K562 (cell line): ENCODE data around the gene AP3M1. TPM values are rescaled to one million over a fixed set of nuclear protein-coding genes. Genes with fewer than 3 reads are reported as not detected.
A peak's percentile ranks its signal among the peaks of the same experiment; 100 is the strongest.

ENCODE experiments used
- ADNP ChIP-seq: fragments of 200-800 bp; sonication (Bioruptor generic); IDR thresholded peaks from 2 replicates; pipeline ENCODE4 v1.6.1; 2016; ENCODE audit warnings: missing genetic modification characterization, missing compliant biosample characterization
- CEBPB ChIP-seq: fragments of 450-650 bp; IDR thresholded peaks from 2 replicates; pipeline ENCODE4 v1.6.1; 2016; ENCODE audit warnings: missing genetic modification characterization, missing compliant biosample characterization
- TFAP4 ChIP-seq: sonication (generic); formaldehyde crosslinking; IDR thresholded peaks from 2 replicates; pipeline ENCODE4 v1.8.0; 2022; ENCODE audit warnings: missing genetic modification reagents, mild to moderate bottlenecking, moderate library complexity, borderline replicate concordance
- ZNF584 ChIP-seq: fragments of 200-800 bp; sonication (Bioruptor generic); IDR thresholded peaks from 2 replicates; pipeline ENCODE4 v1.6.1; 2016; ENCODE audit warnings: low read depth, mild to moderate bottlenecking, missing genetic modification characterization, missing compliant biosample characterization
- ZNF586 ChIP-seq: fragments of 450-650 bp; formaldehyde crosslinking; conservative IDR thresholded peaks from 2 replicates; pipeline ENCODE4 v1.4.0; 2020; ENCODE audit warnings: mild to moderate bottlenecking, moderate library complexity
- ZNF592 ChIP-seq: fragments of 450-650 bp; IDR thresholded peaks from 2 replicates; pipeline ENCODE4 v1.6.1; 2017; ENCODE audit warnings: antibody characterized with exemption, mild to moderate bottlenecking
- polyA plus RNA-seq, 8 experiments: library from polyadenylated mRNA; depleted of rRNA in 4 of 8; stranded (reverse) in 5 of 8; unstranded in 3 of 8; fragments of >200 nt; fragmentation: Nextera tagmentation in 2 of 8; fragmentation: Illumina TruSeq in 1 of 8; extraction: Ambion mirVana in 2 of 8; extraction: Trizol in 1 of 8; gene quantifications; 2 replicates each; pipeline versions ENCODE4 v1.2.1 to v1.2.3, GENCODE V29; 2011 to 2014; ENCODE audit warnings: inconsistent platforms in 1 of 8, missing spikeins in 1 of 8
- total RNA-seq, 7 experiments: library from RNA; depleted of rRNA in 6 of 7; stranded (reverse); fragments of >200 nt in 6 of 7; fragmentation: Illumina TruSeq in 2 of 7; extraction: Trizol in 2 of 7; gene quantifications; 2 replicates each; pipeline versions ENCODE4 v1.2.1 to v1.2.3, GENCODE V29; 2011 to 2021; ENCODE audit warnings: low replicate concordance in 1 of 7

The AP3M1 gene
- total and polyA plus RNA-seq, 9 of the 15 experiments (the other 6 are each of a cell fraction or from before 2014, with no cell fraction given) = 44.3 to 135 (median 67.6) TPM

GRCh38 chr10:74178042-74178791, 27.6 kb upstream of the AP3M1 start (continued):
- TF ChIP-seq ADNP (tag) (peak; percentile 71), CEBPB (tag) (peak; percentile 55), ZNF584 (CRISPR knock-in tag) (no peak), TFAP4 (CRISPR knock-in tag) (no peak), ZNF592 (0 out of 2 replicates have a peak, but pooled peaks have one; percentile 11), ZNF586 (CRISPR knock-in tag) (no peak)
